WERI-Rb-1 (cell line): ENCODE results near the gene UNC5B.

ENCODE experiments used
- DNase-seq: peaks from one replicate; pipeline ENCODE4 v3.0.0-alpha.2; 2020
- H3K27ac ChIP-seq: fragments of 250-450 bp; sonication (Bioruptor Pico); 2 replicates; pipeline ENCODE4 v1.5.1; 2020; ENCODE audit warnings: mild to moderate bottlenecking, moderate library complexity
- H3K27me3 ChIP-seq: fragments of 250-450 bp; sonication (Bioruptor Pico); 2 replicates; pipeline ENCODE4 v1.5.1; 2021; ENCODE audit warnings: mild to moderate bottlenecking, low read depth, moderate library complexity; ENCODE audit not compliant: insufficient read depth, severe bottlenecking
- H3K36me3 ChIP-seq: fragments of 250-450 bp; sonication (Bioruptor Pico); 2 replicates; pipeline ENCODE4 v1.5.1; 2020; ENCODE audit warnings: mild to moderate bottlenecking, moderate library complexity
- H3K4me3 ChIP-seq: 2 replicates; pipeline ENCODE4 v1.5.1; 2011; ENCODE audit warnings: low read depth, mild to moderate bottlenecking, control low read depth, low read length
- H3K9me3 ChIP-seq: fragments of 250-450 bp; sonication (Bioruptor Pico); 2 replicates; pipeline ENCODE4 v1.5.1; 2021; ENCODE audit warnings: mild to moderate bottlenecking, moderate library complexity; ENCODE audit not compliant: severe bottlenecking
- TF ChIP-seq, protein P1 (sequence below): IDR thresholded peaks from 2 replicates; pipeline ENCODE4 v1.5.1; 2011; ENCODE audit warnings: low read depth, mild to moderate bottlenecking, control low read depth, inconsistent platforms, low read length

The UNC5B gene

DNA sequence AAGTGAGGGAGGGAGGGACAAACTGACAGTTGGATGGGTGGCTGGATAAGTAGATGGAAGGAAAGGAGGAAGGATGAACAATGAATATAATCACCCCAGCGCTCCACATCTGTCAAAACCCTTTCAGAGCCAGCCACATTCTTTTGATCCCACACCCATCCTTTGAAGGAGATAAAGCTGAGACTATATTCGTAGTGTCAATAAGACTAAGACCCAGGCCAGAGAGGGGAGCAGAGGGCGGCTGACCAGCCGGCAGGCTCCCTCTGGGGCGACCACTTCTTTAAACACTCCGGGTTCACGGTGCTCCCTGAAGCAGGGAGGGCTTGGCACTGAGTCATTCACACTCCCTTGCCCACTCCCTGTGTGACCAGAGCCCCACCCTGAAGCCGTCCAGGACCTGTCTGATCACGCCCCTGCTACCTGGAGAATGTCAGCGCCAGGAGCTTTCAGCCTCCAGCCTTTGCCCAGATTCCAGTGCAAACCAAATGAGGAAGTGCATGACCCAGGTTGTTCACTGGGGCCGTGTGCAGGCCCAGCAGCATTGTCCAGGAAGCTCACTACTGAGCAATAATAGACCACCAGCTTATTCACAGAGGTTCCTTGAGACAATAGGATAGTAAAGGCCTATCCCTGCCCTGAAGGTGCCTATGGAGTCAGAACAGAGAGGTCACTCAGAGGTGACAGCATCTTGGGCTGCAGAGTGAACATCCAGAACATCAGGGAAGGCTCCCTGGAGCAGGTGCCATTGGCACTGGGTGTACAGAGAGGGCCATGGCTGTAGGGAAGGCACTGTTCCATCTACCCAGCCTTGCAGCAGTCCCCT is 34.4 kb downstream of the UNC5B start:
- H3K27ac ChIP-seq: no peak overlapping the region
- no peak for DNase-seq
- TF ChIP-seq, protein P1, sequence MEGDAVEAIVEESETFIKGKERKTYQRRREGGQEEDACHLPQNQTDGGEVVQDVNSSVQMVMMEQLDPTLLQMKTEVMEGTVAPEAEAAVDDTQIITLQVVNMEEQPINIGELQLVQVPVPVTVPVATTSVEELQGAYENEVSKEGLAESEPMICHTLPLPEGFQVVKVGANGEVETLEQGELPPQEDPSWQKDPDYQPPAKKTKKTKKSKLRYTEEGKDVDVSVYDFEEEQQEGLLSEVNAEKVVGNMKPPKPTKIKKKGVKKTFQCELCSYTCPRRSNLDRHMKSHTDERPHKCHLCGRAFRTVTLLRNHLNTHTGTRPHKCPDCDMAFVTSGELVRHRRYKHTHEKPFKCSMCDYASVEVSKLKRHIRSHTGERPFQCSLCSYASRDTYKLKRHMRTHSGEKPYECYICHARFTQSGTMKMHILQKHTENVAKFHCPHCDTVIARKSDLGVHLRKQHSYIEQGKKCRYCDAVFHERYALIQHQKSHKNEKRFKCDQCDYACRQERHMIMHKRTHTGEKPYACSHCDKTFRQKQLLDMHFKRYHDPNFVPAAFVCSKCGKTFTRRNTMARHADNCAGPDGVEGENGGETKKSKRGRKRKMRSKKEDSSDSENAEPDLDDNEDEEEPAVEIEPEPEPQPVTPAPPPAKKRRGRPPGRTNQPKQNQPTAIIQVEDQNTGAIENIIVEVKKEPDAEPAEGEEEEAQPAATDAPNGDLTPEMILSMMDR: no peak

DNA sequence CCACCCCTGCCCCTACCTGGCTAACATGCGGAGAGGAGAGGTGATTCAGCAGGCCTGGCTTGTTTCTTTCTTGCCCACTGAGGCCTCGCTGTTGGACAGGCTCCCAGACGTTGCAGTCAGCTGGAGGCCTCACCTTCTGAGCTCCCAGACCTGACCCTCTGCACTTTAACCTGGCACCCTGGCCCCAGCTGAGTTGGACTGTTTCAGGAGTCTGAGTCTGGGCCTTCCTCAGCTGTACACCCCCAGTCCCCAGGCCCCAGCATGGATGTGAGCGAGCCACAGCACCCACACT is 35.0 kb downstream of the UNC5B start:
- Histone ChIP-seq H3K4me3 (no peak overlapping the region), H3K36me3 (no peaks in the 10 kb centered on the region), H3K27ac (no peak overlapping the region), H3K9me3 (no peaks in the 10 kb centered on the region), H3K27me3 (no peaks in the 10 kb centered on the region)
- TF ChIP-seq, protein P1: no peak
- no peak for DNase-seq

More for the DNA sequence above, 34.4 kb downstream of the UNC5B start:
- H3K4me3 ChIP-seq: no peak overlapping the region
- no peaks in the 10 kb centered on the region for H3K36me3 ChIP-seq
- no peaks in the 10 kb centered on the region for H3K9me3 ChIP-seq
- H3K27me3 ChIP-seq: no peaks in the 10 kb centered on the region

DNA sequence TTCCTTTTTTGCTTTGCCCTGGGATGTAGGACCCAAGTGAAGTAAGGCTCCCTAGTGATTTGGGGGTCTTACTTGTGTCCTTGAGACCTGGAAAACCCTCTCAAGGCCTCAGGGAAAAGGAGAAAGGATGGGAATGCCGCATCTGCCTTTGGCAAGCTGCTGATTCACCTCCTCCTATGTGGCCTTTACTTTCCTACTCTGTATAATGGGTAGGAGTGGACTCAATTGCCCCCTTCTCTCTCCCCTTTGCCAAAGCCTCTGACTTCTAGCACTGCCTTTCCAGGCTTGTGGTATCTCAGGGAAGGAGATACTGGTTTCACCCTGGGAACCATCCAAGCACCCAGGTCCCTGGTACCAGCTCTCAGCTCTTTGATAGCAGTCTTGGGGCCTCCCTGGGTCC is 35.4 kb downstream of the UNC5B start:
- DNase-seq: no peak
- no peak overlapping the region for H3K27ac ChIP-seq
- TF ChIP-seq, protein P1: no peak
- no peaks in the 10 kb centered on the region for H3K27me3 ChIP-seq
- H3K36me3 ChIP-seq: no peaks in the 10 kb centered on the region
- no peaks in the 10 kb centered on the region for H3K9me3 ChIP-seq
- H3K4me3 ChIP-seq: no peak overlapping the region

DNA sequence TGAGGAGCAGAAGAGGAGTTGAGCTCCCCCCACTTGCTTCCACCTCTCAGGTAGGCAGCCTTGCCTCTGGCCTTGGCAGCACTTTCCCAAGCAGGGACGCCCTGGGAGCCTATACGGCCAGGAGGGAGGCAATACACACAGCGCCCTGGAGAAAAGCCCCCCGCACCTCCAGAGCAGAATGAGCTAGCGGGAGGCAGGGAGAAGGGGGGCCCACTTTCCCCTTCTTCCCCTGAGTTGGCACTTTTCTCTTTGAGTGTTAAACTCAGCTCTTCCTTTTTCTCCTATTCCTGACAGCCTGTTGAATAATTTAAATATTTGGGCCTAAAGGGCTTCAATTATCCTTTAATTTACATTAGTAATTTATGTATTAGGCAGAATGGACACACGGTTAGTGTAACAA is 35.8 kb downstream of the UNC5B start:
- H3K27ac ChIP-seq: no peak overlapping the region
- H3K27me3 ChIP-seq: no peaks in the 10 kb centered on the region
- H3K4me3 ChIP-seq: no peak overlapping the region
- DNase-seq: no peak
- H3K9me3 ChIP-seq: no peaks in the 10 kb centered on the region
- TF ChIP-seq, protein P1: no peak
- no peaks in the 10 kb centered on the region for H3K36me3 ChIP-seq

DNA sequence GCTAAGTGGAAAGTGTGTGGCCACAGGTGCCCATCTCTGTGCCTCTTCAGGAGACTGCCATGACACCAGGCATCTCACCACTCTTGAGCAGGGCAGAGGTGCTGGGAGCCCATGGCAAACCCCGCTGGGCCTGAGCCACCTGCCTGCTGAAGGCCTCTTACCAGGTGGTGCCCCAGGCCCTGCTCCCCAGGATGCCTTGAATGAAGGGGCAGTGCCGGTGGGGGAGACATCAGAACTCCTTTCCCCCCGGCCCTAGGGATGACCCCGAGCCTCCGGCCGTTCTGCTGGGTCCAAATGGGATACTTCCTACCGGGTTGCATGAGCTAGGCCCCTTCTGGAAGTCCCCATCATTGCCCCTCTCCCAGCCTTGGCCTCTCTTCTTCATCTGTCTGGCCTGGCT is 37.6 kb downstream of the UNC5B start:
- no peaks in the 10 kb centered on the region for H3K36me3 ChIP-seq
- no peak for DNase-seq
- TF ChIP-seq, protein P1: no peak
- H3K4me3 ChIP-seq: no peak overlapping the region
- no peak overlapping the region for H3K27ac ChIP-seq
- no peaks in the 10 kb centered on the region for H3K27me3 ChIP-seq
- H3K9me3 ChIP-seq: no peaks in the 10 kb centered on the region

DNA sequence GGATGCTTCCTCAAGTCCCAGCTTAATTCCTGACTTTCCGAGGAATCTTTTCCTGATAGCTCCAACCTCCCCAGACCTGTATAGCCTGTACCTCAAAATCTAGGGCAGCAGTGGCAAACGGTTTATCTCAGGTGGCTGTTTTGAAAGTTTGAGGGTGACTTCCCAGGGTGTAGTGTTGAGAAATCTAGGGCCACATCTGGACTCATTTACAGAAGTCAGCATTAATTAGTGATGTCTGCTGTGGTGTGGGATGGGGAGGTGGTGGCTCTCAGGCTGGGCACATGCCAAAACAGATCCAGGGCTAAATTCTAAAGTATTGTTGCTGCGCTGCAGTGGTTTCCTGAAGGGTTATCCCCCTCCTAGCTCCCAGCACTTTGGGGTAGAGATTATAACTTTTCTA is 38.0 kb downstream of the UNC5B start:
- no peak overlapping the region for H3K4me3 ChIP-seq
- H3K27me3 ChIP-seq: no peaks in the 10 kb centered on the region
- H3K9me3 ChIP-seq: no peaks in the 10 kb centered on the region
- no peak overlapping the region for H3K27ac ChIP-seq
- TF ChIP-seq, protein P1: no peak
- no peak for DNase-seq
- H3K36me3 ChIP-seq: no peaks in the 10 kb centered on the region
